T-helper 1 cell treated with Interleukin-12 subunit alpha and Interleukin-12 subunit beta and Interleukin-4 antibody, amounts not matched to agents 30 ng/mL and 1 ng/mL, for 36 hours (primary cell): ENCODE measurements around the gene TAB3. TPM values are rescaled to one million over a fixed set of nuclear protein-coding genes. Genes with fewer than 3 reads are reported as not detected.
"Not testable (repeated sequence)": the region's sequence is repeated elsewhere in the genome, so short reads cannot be mapped to it uniquely, and the experiment has no call there.

Experiments
- intact Hi-C: fragments of 100-400 bp; cut with micrococcal nuclease; formaldehyde crosslinking; loops from one replicate; pipeline ENCODE4 v1.15.1; 2024
- total RNA-seq: library from RNA; stranded (reverse); gene quantifications from 2 replicates; pipeline ENCODE4 v1.2.3, GENCODE V29; 2022

The TAB3 gene
- total RNA-seq, 1 donor from 2014 or later, result 27.4 TPM

GRCh38 chrX:30821116-30821515, 67.9 kb downstream of the TAB3 start:
- intact Hi-C loops, result loop anchor here (1.0 kb wide), 1 partner anchor 186 kb away; no protein-coding TSS in a partner anchor

GRCh38 chrX:30819080-30819479, 70.0 kb downstream of the TAB3 start:
- intact Hi-C loops, result no loop called here

- intact Hi-C loops, result no loop called here
Observed at GRCh38 chrX:30816079-30816478, 73.0 kb downstream of the TAB3 start.

- intact Hi-C loops, result no loop called here
Observed at GRCh38 chrX:30814978-30815377, 74.1 kb downstream of the TAB3 start.

GRCh38 chrX:30812326-30812725, 76.7 kb downstream of the TAB3 start:
- intact Hi-C loops, result no loop called here

GRCh38 chrX:30806187-30806728, 82.8 kb downstream of the TAB3 start:
- intact Hi-C loops, result no loop called here

GRCh38 chrX:30804462-30804861, 84.6 kb downstream of the TAB3 start:
- intact Hi-C loops, result no loop called here

- intact Hi-C loops, result no loop called here
Observed at GRCh38 chrX:30800901-30801300, 88.2 kb downstream of the TAB3 start.

- intact Hi-C loops, result no loop called here
Observed at GRCh38 chrX:30799327-30799726, 89.7 kb downstream of the TAB3 start.

- intact Hi-C loops, result no loop called here
Observed at GRCh38 chrX:30798810-30799209, 90.2 kb downstream of the TAB3 start.

- intact Hi-C loops, result not testable (repeated sequence)
Observed at GRCh38 chrX:30797301-30797700, 91.8 kb downstream of the TAB3 start.

- intact Hi-C loops, result no loop called here
Observed at GRCh38 chrX:30795981-30796958, 92.8 kb downstream of the TAB3 start.

GRCh38 chrX:30794497-30794896, 94.6 kb downstream of the TAB3 start:
- intact Hi-C loops, result no loop called here

GRCh38 chrX:30793767-30794103, 95.3 kb downstream of the TAB3 start:
- intact Hi-C loops, result no loop called here

GRCh38 chrX:30793075-30793766, 95.8 kb downstream of the TAB3 start:
- intact Hi-C loops, result no loop called here

GRCh38 chrX:30791296-30792278, 97.5 kb downstream of the TAB3 start:
- intact Hi-C loops, result no loop called here

GRCh38 chrX:30787012-30787411, 102.0 kb downstream of the TAB3 start:
- intact Hi-C loops, result no loop called here

- intact Hi-C loops, result no loop called here
Observed at GRCh38 chrX:30786374-30786773, 102.7 kb downstream of the TAB3 start.

- intact Hi-C loops, result no loop called here
Observed at GRCh38 chrX:30781711-30782444, 107.2 kb downstream of the TAB3 start.

GRCh38 chrX:30779453-30780030, 109.5 kb downstream of the TAB3 start:
- intact Hi-C loops, result no loop called here
